Adrenal gland (tissue), 12 donors: Measurements from ENCODE around the gene SDF4. TPM values are rescaled to one million over a fixed set of nuclear protein-coding genes. Genes with fewer than 3 reads are reported as not detected.

Experiments
- DNase-seq, 7 donors: peaks; one replicate each; pipeline ENCODE4 v3.0.0-alpha.2; 2019 to 2020
- H3K27ac ChIP-seq, 5 donors: fragments of 200-600 bp; sonication (generic) in 4 of 5; 1 replicate in 3 of 5; 2 replicates in 2 of 5; pipeline versions ENCODE4 v1.5.1 to v1.8.0; 2016 to 2020; ENCODE audit warnings: mild to moderate bottlenecking in 1 of 5
- H3K27me3 ChIP-seq: fragments of 200-600 bp; 2 replicates; pipeline ENCODE4 v1.8.0; 2021
- H3K36me3 ChIP-seq, 2 donors: fragments of 200-600 bp; replicated peaks in 1 of 2; 1 replicate in 1 of 2; 2 replicates in 1 of 2; pipeline versions ENCODE4 v1.5.1 to v1.8.0; 2018 to 2022
- H3K4me1 ChIP-seq, 2 donors: fragments of 200-600 bp; replicated peaks in 1 of 2; 1 replicate in 1 of 2; 2 replicates in 1 of 2; pipeline versions ENCODE4 v1.5.1 to v1.8.0; 2018 to 2021
- H3K4me3 ChIP-seq, 4 donors: fragments of 200-600 bp; sonication (generic) in 3 of 4; one replicate each; pipeline ENCODE4 v1.5.1; 2016 to 2018
- H3K9me3 ChIP-seq, 3 donors: fragments of 200-600 bp; sonication (generic) in 1 of 3; replicated peaks in 1 of 3; 1 replicate in 2 of 3; 2 replicates in 1 of 3; pipeline versions ENCODE4 v1.5.1 to v1.8.0; 2016 to 2021
- CTCF ChIP-seq, 6 experiments: fragments of 450-650 bp in 4 of 6; fragments of 200-600 bp in 2 of 6; sonication (generic) in 1 of 6; IDR thresholded peaks; 1 replicate in 5 of 6; 2 replicates in 1 of 6; pipeline versions ENCODE4 v1.5.1 to v1.8.0; 2016 to 2021; ENCODE audit warnings: antibody characterized with exemption in 6 of 6, mild to moderate bottlenecking in 2 of 6, moderate library complexity in 1 of 6
- POLR2A ChIP-seq, 2 donors: fragments of 450-650 bp; IDR thresholded peaks; one replicate each; pipeline ENCODE4 v1.6.1; 2017; ENCODE audit warnings: antibody characterized with exemption in 2 of 2, mild to moderate bottlenecking in 2 of 2, moderate library complexity in 1 of 2
- WGBS, 4 donors: extraction: QIAGEN DNeasy Blood & Tissue Kit in 2 of 4; methylation state at CpG; one replicate each; pipeline versions ENCODE4 v1.1.5 to v1.1.7; 2013 to 2017; 5-methylcytosine and 5-hydroxymethylcytosine counted together
- intact Hi-C, 2 donors: fragments of 100-400 bp; cut with DNase I; formaldehyde crosslinking; loops; one replicate each; pipeline versions ENCODE4 v1.14.1 to v1.15.0; 2022 to 2023
- polyA plus RNA-seq, 3 donors: library from polyadenylated mRNA; stranded (reverse); fragments of 200-250 nt in 2 of 3; fragments of 350-450 nt in 1 of 3; fragmentation: Illumina TruSeq in 1 of 3; extraction: RNeasy Lipid Tissue Mini Kit (QIAGEN cat#74804) in 1 of 3; gene quantifications; one replicate each; pipeline ENCODE4 v1.2.3, GENCODE V29; 2013 to 2014
- total RNA-seq, 9 donors: library from RNA; depleted of rRNA in 4 of 9; stranded (reverse); fragments of >200 nt in 4 of 9; fragments of 120-200 nt in 1 of 9; fragmentation: NEBNext Ultra II Directional in 1 of 9; extraction: Animal tissue kit (Norgen Biotek cat#: 25700) in 1 of 9; gene quantifications; one replicate each; pipeline versions ENCODE4 v1.1.0 to v1.2.4, GENCODE V29; 2013 to 2023
- donor health status: healthy with polysubstance abuse.
- donor health status: Bipolar disorder and iron deficiency.
- donor health status: DM: yes; HTN: yes; CAD: no.
- donor health status: DM: no; HTN: no; CAD: no.
- donor health status: DM: no; HTN: no; CAD: no.
- donor health status: DM: yes; HTN: yes; CAD: no.

The SDF4 gene
- total and polyA plus RNA-seq, 12 donors, result 49.4 to 221 (median 142) TPM

- H3K27me3 ChIP-seq, result peaks cover 18% of the 10 kb centered on the region
- H3K27ac ChIP-seq, result no peak overlapping the region
- WGBS, 4 donors, result 84 to 93% (median 89%) methylated on average over 10 to 23 of the region's 23 CpGs
- intact Hi-C loops, result no loop called here
- no peaks in the 10 kb centered on the region for H3K36me3 ChIP-seq
- no peaks in the 10 kb centered on the region for H3K9me3 ChIP-seq
- TF ChIP-seq POLR2A (IDR thresholded peaks at IDR 0.05), result no peak
- no peak for TF ChIP-seq CTCF (IDR thresholded peaks at IDR 0.05)
- DNase-seq, result no peak
- H3K4me1 ChIP-seq, result no peaks in the 10 kb centered on the region
- no peak overlapping the region for H3K4me3 ChIP-seq
These were observed 11.5 kb upstream of the SDF4 start for GRCh38 chr1:1243266-1243660.

- WGBS, 4 donors, result 83 to 95% (median 88%) methylated on average over 8 to 41 of the region's 41 CpGs
- intact Hi-C loops, result no loop called here
- H3K4me3 ChIP-seq, result no peak overlapping the region
- TF ChIP-seq POLR2A (IDR thresholded peaks at IDR 0.05), result no peak
- no peak for TF ChIP-seq CTCF (IDR thresholded peaks at IDR 0.05)
- no peaks in the 10 kb centered on the region for H3K4me1 ChIP-seq
- DNase-seq, result no peak
- no peak overlapping the region for H3K27ac ChIP-seq
- no peaks in the 10 kb centered on the region for H3K36me3 ChIP-seq
- H3K27me3 ChIP-seq, result peaks cover 20% of the 10 kb centered on the region
- no peaks in the 10 kb centered on the region for H3K9me3 ChIP-seq
These were observed 10.9 kb upstream of the SDF4 start for GRCh38 chr1:1242461-1243265.

GRCh38 chr1:1241588-1242219, 9.9 kb upstream of the SDF4 start:
- TF ChIP-seq CTCF (IDR thresholded peaks at IDR 0.05) (no peak), POLR2A (IDR thresholded peaks at IDR 0.05) (no peak)
- intact Hi-C loops, result no loop called here
- Histone ChIP-seq H3K4me3 (no peak overlapping the region), H3K9me3 (no peaks in the 10 kb centered on the region), H3K4me1 (no peaks in the 10 kb centered on the region), H3K27me3 (peaks cover 20% of the 10 kb centered on the region), H3K27ac (no peak overlapping the region), H3K36me3 (no peaks in the 10 kb centered on the region)
- 63 to 84% (median 76%) methylated on average over 4 to 26 of the region's 26 CpGs; no CpG with 5 or more reads in 1 of the 4 donors for WGBS, 4 donors
- DNase-seq, result no peak

- no peak overlapping the region for H3K27ac ChIP-seq
- H3K27me3 ChIP-seq, result peaks cover 14% of the 10 kb centered on the region
- no peaks in the 10 kb centered on the region for H3K4me1 ChIP-seq
- H3K9me3 ChIP-seq, result no peaks in the 10 kb centered on the region
- TF ChIP-seq POLR2A (IDR thresholded peaks at IDR 0.05), result no peak
- no peak for TF ChIP-seq CTCF (IDR thresholded peaks at IDR 0.05)
- intact Hi-C loops, result no loop called here
- 45 to 80% (median 52%) methylated on average over 2 to 23 of the region's 23 CpGs for WGBS, 4 donors
- H3K36me3 ChIP-seq, result no peaks in the 10 kb centered on the region
- H3K4me3 ChIP-seq, result no peak overlapping the region
- peak in 1 of 7 donors; percentile 15 for DNase-seq
These were observed 9.2 kb upstream of the SDF4 start for GRCh38 chr1:1240822-1241587.
